HepG2 (cell line): ENCODE data around the gene NUTF2. TPM values are rescaled to one million over a fixed set of nuclear protein-coding genes. Genes with fewer than 3 reads are reported as not detected.
A peak's percentile ranks its signal among the peaks of the same experiment; 100 is the strongest.

Experiments used
- FOXK1 ChIP-seq: sonication (generic); formaldehyde crosslinking; IDR thresholded peaks from 2 replicates; pipeline ENCODE4 v1.4.0; 2020; ENCODE audit warnings: low read depth, missing genetic modification reagents, borderline replicate concordance
- GABPA ChIP-seq, 2 experiments: IDR thresholded peaks; 2 replicates each; pipeline ENCODE4 v1.6.1; 2011 to 2016; ENCODE audit warnings: low read depth in 2 of 2, low read length in 1 of 2, missing biosample characterization in 1 of 2, missing genetic modification characterization in 1 of 2
- JUN ChIP-seq: sonication (generic); formaldehyde crosslinking; IDR thresholded peaks from 2 replicates; pipeline ENCODE4 v1.4.0; 2020; ENCODE audit warnings: mild to moderate bottlenecking, missing genetic modification reagents
- KLF15 ChIP-seq: sonication (generic); formaldehyde crosslinking; IDR thresholded peaks from 2 replicates; pipeline ENCODE4 v1.8.1; 2023; ENCODE audit warnings: borderline replicate concordance, mild to moderate bottlenecking, inconsistent platforms, missing genetic modification reagents, mixed read lengths
- LBX2 ChIP-seq: sonication (generic); formaldehyde crosslinking; IDR thresholded peaks from 2 replicates; pipeline ENCODE4 v1.5.0; 2020; ENCODE audit warnings: missing genetic modification reagents, mild to moderate bottlenecking, borderline replicate concordance
- MED8 ChIP-seq: sonication (generic); formaldehyde crosslinking; IDR thresholded peaks from 2 replicates; pipeline ENCODE4 v1.8.1; 2023; ENCODE audit warnings: mild to moderate bottlenecking, missing genetic modification reagents; ENCODE audit not compliant: insufficient replicate concordance
- MTF1 ChIP-seq: sonication (generic); formaldehyde crosslinking; IDR thresholded peaks from 2 replicates; pipeline ENCODE4 v1.5.0; 2020; ENCODE audit warnings: missing genetic modification reagents
- NFIC ChIP-seq: IDR thresholded peaks from 2 replicates; pipeline ENCODE4 v1.6.1; 2012; ENCODE audit warnings: mild to moderate bottlenecking, low read length, inconsistent platforms
- NPAS2 ChIP-seq: sonication (generic); formaldehyde crosslinking; IDR thresholded peaks from 2 replicates; pipeline ENCODE4 v1.8.0; 2022; ENCODE audit warnings: mild to moderate bottlenecking, missing genetic modification reagents, borderline replicate concordance
- ZBTB10 ChIP-seq: sonication (generic); formaldehyde crosslinking; IDR thresholded peaks from 2 replicates; pipeline ENCODE4 v1.4.0; 2020; ENCODE audit warnings: missing genetic modification reagents, borderline replicate concordance
- ZNF17 ChIP-seq: sonication (generic); formaldehyde crosslinking; IDR thresholded peaks from 2 replicates; pipeline ENCODE4 v1.5.0; 2020; ENCODE audit warnings: mild to moderate bottlenecking, missing genetic modification reagents
- ZNF549 ChIP-seq: sonication (generic); formaldehyde crosslinking; IDR thresholded peaks from 2 replicates; pipeline ENCODE4 v1.5.0; 2020; ENCODE audit warnings: missing genetic modification reagents
- ZNF614 ChIP-seq: IDR thresholded peaks from 2 replicates; pipeline ENCODE4 v1.6.1; 2018; ENCODE audit warnings: missing biosample characterization, missing genetic modification reagents, inconsistent platforms, borderline replicate concordance
- ZNF75D ChIP-seq: sonication (generic); formaldehyde crosslinking; IDR thresholded peaks from 2 replicates; pipeline ENCODE4 v1.8.1; 2023; ENCODE audit warnings: missing genetic modification reagents, mild to moderate bottlenecking, borderline replicate concordance
- polyA plus RNA-seq, 8 experiments: library from polyadenylated mRNA; depleted of rRNA in 3 of 8; stranded (reverse) in 7 of 8; unstranded in 1 of 8; fragments of >200 nt; fragmentation: Illumina TruSeq in 4 of 8; extraction: Trizol in 4 of 8; gene quantifications; 2 replicates each; pipeline versions ENCODE4 v1.2.1 to v1.2.3, GENCODE V29; 2011 to 2016; ENCODE audit warnings: low read depth in 4 of 8, missing spikeins in 1 of 8, mixed read lengths in 1 of 8; ENCODE audit not compliant: insufficient read depth in 1 of 8
- total RNA-seq, 5 experiments: library from RNA; depleted of rRNA; stranded (reverse); fragments of >200 nt; fragmentation: Illumina TruSeq; extraction: Trizol; gene quantifications; 2 replicates each; pipeline ENCODE4 v1.2.3, GENCODE V29; 2016; ENCODE audit warnings: low read depth in 1 of 5
- TF ChIP-seq, protein P1 (sequence below): sonication (generic); formaldehyde crosslinking; conservative IDR thresholded peaks from 2 replicates; pipeline ENCODE4 v1.8.0; 2022; ENCODE audit warnings: mild to moderate bottlenecking, moderate library complexity, missing genetic modification reagents
- TF ChIP-seq, protein P2 (sequence below): sonication (generic); formaldehyde crosslinking; conservative IDR thresholded peaks from 2 replicates; pipeline ENCODE4 v1.4.0; 2020; ENCODE audit warnings: missing genetic modification reagents
- TF ChIP-seq, protein P3 (sequence below): sonication (generic); formaldehyde crosslinking; IDR thresholded peaks from 2 replicates; pipeline ENCODE4 v1.8.0; 2022; ENCODE audit warnings: missing genetic modification reagents, mild to moderate bottlenecking, inconsistent platforms, borderline replicate concordance

Gene NUTF2
- total and polyA plus RNA-seq, 2 of the 13 experiments (the other 11 are each of a cell fraction or from before 2014, with no cell fraction given) = 168 to 214 TPM

GRCh38 chr16:67833415-67834241 is 13.1 kb upstream of the NUTF2 start (continued):
- TF ChIP-seq NPAS2 (CRISPR knock-in tag) (no peak; the same call in 1 of the 2 replicates), LBX2 (CRISPR knock-in tag) (peak; percentile 81), KLF15 (CRISPR knock-in tag) (0 out of 2 replicates have a peak, but pooled peaks have one; percentile 52), JUN (CRISPR knock-in tag) (no peak; the same call in 1 of the 2 replicates), ZNF75D (no peak), GABPA (IDR thresholded peaks at IDR 0.05; ENCODE audit: low read depth, low read length) (no peak), GABPA (CRISPR knock-in tag; IDR thresholded peaks at IDR 0.05; ENCODE audit: low read depth) (peak; percentile 77), MED8 (CRISPR knock-in tag) (peak; percentile 58), FOXK1 (peak; percentile 76; the same call in 1 of the 2 replicates), ZBTB10 (CRISPR knock-in tag) (no peak), NFIC (no peak; the same call in 1 of the 2 replicates), ZNF614 (peak; percentile 96; the same call in 1 of the 2 replicates), ZNF549 (CRISPR knock-in tag) (no peak), ZNF17 (CRISPR knock-in tag) (peak; percentile 71; the same call in 1 of the 2 replicates), MTF1 (CRISPR knock-in tag) (no peak)
- TF ChIP-seq, protein P1, sequence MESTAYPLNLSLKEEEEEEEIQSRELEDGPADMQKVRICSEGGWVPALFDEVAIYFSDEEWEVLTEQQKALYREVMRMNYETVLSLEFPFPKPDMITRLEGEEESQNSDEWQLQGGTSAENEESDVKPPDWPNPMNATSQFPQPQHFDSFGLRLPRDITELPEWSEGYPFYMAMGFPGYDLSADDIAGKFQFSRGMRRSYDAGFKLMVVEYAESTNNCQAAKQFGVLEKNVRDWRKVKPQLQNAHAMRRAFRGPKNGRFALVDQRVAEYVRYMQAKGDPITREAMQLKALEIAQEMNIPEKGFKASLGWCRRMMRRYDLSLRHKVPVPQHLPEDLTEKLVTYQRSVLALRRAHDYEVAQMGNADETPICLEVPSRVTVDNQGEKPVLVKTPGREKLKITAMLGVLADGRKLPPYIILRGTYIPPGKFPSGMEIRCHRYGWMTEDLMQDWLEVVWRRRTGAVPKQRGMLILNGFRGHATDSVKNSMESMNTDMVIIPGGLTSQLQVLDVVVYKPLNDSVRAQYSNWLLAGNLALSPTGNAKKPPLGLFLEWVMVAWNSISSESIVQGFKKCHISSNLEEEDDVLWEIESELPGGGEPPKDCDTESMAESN (CRISPR knock-in tag) = peak; percentile 90; the same call in 1 of the 2 replicates
- TF ChIP-seq, protein P2, sequence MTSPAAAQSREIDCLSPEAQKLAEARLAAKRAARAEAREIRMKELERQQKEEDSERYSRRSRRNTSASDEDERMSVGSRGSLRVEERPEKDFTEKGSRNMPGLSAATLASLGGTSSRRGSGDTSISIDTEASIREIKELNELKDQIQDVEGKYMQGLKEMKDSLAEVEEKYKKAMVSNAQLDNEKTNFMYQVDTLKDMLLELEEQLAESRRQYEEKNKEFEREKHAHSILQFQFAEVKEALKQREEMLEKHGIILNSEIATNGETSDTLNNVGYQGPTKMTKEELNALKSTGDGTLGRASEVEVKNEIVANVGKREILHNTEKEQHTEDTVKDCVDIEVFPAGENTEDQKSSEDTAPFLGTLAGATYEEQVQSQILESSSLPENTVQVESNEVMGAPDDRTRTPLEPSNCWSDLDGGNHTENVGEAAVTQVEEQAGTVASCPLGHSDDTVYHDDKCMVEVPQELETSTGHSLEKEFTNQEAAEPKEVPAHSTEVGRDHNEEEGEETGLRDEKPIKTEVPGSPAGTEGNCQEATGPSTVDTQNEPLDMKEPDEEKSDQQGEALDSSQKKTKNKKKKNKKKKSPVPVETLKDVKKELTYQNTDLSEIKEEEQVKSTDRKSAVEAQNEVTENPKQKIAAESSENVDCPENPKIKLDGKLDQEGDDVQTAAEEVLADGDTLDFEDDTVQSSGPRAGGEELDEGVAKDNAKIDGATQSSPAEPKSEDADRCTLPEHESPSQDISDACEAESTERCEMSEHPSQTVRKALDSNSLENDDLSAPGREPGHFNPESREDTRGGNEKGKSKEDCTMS (CRISPR knock-in tag) = no peak
- TF ChIP-seq, protein P3, sequence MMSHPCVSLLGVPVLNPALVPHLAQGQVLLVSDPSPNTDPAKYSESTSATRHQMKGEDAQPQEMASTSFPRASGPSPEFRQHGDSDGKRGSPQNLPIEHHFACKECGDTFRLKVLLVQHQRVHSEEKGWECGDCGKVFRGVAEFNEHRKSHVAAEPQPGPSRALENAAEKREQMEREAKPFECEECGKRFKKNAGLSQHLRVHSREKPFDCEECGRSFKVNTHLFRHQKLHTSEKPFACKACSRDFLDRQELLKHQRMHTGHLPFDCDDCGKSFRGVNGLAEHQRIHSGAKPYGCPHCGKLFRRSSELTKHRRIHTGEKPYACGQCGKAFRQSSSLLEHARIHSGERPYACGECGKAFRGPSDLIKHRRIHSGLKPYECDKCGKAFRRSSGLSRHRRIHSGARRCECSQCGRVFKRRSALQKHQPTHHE = 0 out of 2 replicates have a peak, but pooled peaks have one; percentile 45
